GM21360 (cell line): ENCODE measurements around the gene TRAPPC2.
"Not testable (repeated sequence)": the region's sequence is repeated elsewhere in the genome, so short reads cannot be mapped to it uniquely, and the experiment has no call there.

ENCODE experiments used
- ATAC-seq: cut with Tn5 transposase; IDR thresholded peaks from one replicate; pipeline ENCODE4 v1.9.1; 2021; ENCODE audit warnings: mild to moderate bottlenecking, moderate library complexity; ENCODE audit not compliant: unreplicated experiment

Gene TRAPPC2

GRCh38 chrX:13748486-13748885 lies 14.1 kb upstream of the TRAPPC2 start:
- ATAC-seq, result no peak

GRCh38 chrX:13747836-13748235 lies 13.4 kb upstream of the TRAPPC2 start:
- no peak for ATAC-seq

GRCh38 chrX:13742397-13743176 lies 8.2 kb upstream of the TRAPPC2 start:
- ATAC-seq, result peak; percentile 90

- ATAC-seq, result no peak
These were observed 7.3 kb upstream of the TRAPPC2 start for GRCh38 chrX:13741695-13742094.

- ATAC-seq, result no peak
These were observed 914 bp downstream of the TRAPPC2 start for GRCh38 chrX:13733506-13733905.

GRCh38 chrX:13732246-13733067 lies 2.0 kb downstream of the TRAPPC2 start:
- ATAC-seq, result no peak

GRCh38 chrX:13730523-13730922 lies 3.9 kb downstream of the TRAPPC2 start:
- ATAC-seq, result not testable (repeated sequence)

GRCh38 chrX:13726583-13726982 lies 7.8 kb downstream of the TRAPPC2 start:
- not testable (repeated sequence) for ATAC-seq

- not testable (repeated sequence) for ATAC-seq
These were observed 9.5 kb downstream of the TRAPPC2 start for GRCh38 chrX:13724878-13725277.

- no peak for ATAC-seq
These were observed 12.5 kb downstream of the TRAPPC2 start for GRCh38 chrX:13721819-13722519.

GRCh38 chrX:13721371-13721770 lies 13.0 kb downstream of the TRAPPC2 start:
- no peak for ATAC-seq

- ATAC-seq, result no peak
These were observed 15.1 kb downstream of the TRAPPC2 start for GRCh38 chrX:13719192-13719856.

- no peak for ATAC-seq
These were observed 16.5 kb downstream of the TRAPPC2 start for GRCh38 chrX:13717700-13718472.

- ATAC-seq, result no peak
These were observed 17.5 kb downstream of the TRAPPC2 start for GRCh38 chrX:13716905-13717304.

- no peak for ATAC-seq
These were observed 18.0 kb downstream of the TRAPPC2 start for GRCh38 chrX:13716455-13716854.

GRCh38 chrX:13711141-13711540 lies 23.3 kb downstream of the TRAPPC2 start:
- no peak for ATAC-seq

- no peak for ATAC-seq
These were observed 30.8 kb downstream of the TRAPPC2 start for GRCh38 chrX:13703589-13703988.

GRCh38 chrX:13703135-13703534 lies 31.3 kb downstream of the TRAPPC2 start:
- ATAC-seq, result no peak

GRCh38 chrX:13702111-13702789 lies 32.2 kb downstream of the TRAPPC2 start:
- ATAC-seq, result no peak

GRCh38 chrX:13700380-13700779 lies 34.0 kb downstream of the TRAPPC2 start:
- no peak for ATAC-seq
